SU-DHL-6 (cell line): ENCODE results near the gene P2RY14.

Experiments
- H2AFZ ChIP-seq: fragments of 200-600 bp; sonication (generic); 2 replicates; pipeline ENCODE4 v1.6.1; 2014; ENCODE audit warnings: low read depth, mild to moderate bottlenecking, moderate library complexity, mixed read lengths, antibody characterized with exemption, low read length; ENCODE audit not compliant: severe bottlenecking
- H3F3A ChIP-seq: fragments of 200-600 bp; shearing (Covaris generic); 2 replicates; pipeline ENCODE4 v1.6.0; 2016; ENCODE audit warnings: antibody characterized with exemption, mild to moderate bottlenecking; ENCODE audit not compliant: insufficient read depth
- H3K27ac ChIP-seq: fragments of 200-600 bp; sonication (generic); 2 replicates; pipeline ENCODE4 v1.5.1; 2016; ENCODE audit warnings: low read depth, mild to moderate bottlenecking, low read length, moderate library complexity, mixed read lengths
- H3K27me3 ChIP-seq: fragments of 200-600 bp; sonication (generic), shearing (Covaris generic); 2 replicates; pipeline ENCODE4 v1.6.0; 2014; ENCODE audit warnings: mild to moderate bottlenecking, low read length
- H3K36me3 ChIP-seq: fragments of 200-600 bp; sonication (generic); 2 replicates; pipeline ENCODE4 v1.6.1; 2014; ENCODE audit warnings: mild to moderate bottlenecking, low read length, mixed read lengths
- H3K4me2 ChIP-seq: fragments of 300-600, 200-600 bp; shearing (Covaris generic), sonication (generic); 2 replicates; pipeline ENCODE4 v1.6.0; 2014; ENCODE audit warnings: low read length, low read depth, mild to moderate bottlenecking; ENCODE audit not compliant: poor library complexity, severe bottlenecking
- H3K4me3 ChIP-seq: fragments of 200-600 bp; sonication (generic); 2 replicates; pipeline ENCODE4 v1.5.1; 2014; ENCODE audit warnings: antibody characterized with exemption, low read length, mild to moderate bottlenecking, mixed read lengths; ENCODE audit not compliant: insufficient read depth, poor library complexity, severe bottlenecking
- H3K79me2 ChIP-seq: fragments of 200-600 bp; sonication (generic); 2 replicates; pipeline ENCODE4 v1.6.1; 2014; ENCODE audit warnings: mild to moderate bottlenecking, low read length, moderate library complexity; ENCODE audit not compliant: insufficient read depth
- H3K9ac ChIP-seq: fragments of 200-600 bp; sonication (generic); 2 replicates; pipeline ENCODE4 v1.7.0; 2014; ENCODE audit warnings: mild to moderate bottlenecking, low read length
- H3K9me2 ChIP-seq: fragments of 200-600 bp; sonication (generic); replicated peaks from 2 replicates; pipeline ENCODE4 v1.6.1; 2014; ENCODE audit warnings: low read length; ENCODE audit not compliant: insufficient read depth
- H3K9me3 ChIP-seq: fragments of 200-600 bp; sonication (generic); 2 replicates; pipeline ENCODE4 v1.6.1; 2014; ENCODE audit warnings: low read length, mixed read lengths; ENCODE audit not compliant: insufficient read depth
- H4K20me1 ChIP-seq: fragments of 200-600 bp; sonication (generic); 2 replicates; pipeline ENCODE4 v1.6.1; 2014; ENCODE audit warnings: low read depth, mild to moderate bottlenecking, antibody characterized with exemption, low read length, moderate library complexity, mixed read lengths
- EZH2phosphoT487 ChIP-seq: fragments of 200-600 bp; sonication (generic), shearing (Covaris generic); conservative IDR thresholded peaks from 2 replicates; pipeline ENCODE4 v1.6.1; 2018; ENCODE audit warnings: mild to moderate bottlenecking, antibody characterized with exemption, low read length, moderate library complexity, mixed read lengths
- TF ChIP-seq, protein P1 (sequence below): fragments of 200-600 bp; sonication (generic); IDR thresholded peaks from one replicate; pipeline ENCODE4 v1.5.1; 2017; ENCODE audit warnings: antibody characterized with exemption, mild to moderate bottlenecking, low read length, moderate library complexity; ENCODE audit not compliant: insufficient read depth, poor library complexity, severe bottlenecking

P2RY14 gene

DNA sequence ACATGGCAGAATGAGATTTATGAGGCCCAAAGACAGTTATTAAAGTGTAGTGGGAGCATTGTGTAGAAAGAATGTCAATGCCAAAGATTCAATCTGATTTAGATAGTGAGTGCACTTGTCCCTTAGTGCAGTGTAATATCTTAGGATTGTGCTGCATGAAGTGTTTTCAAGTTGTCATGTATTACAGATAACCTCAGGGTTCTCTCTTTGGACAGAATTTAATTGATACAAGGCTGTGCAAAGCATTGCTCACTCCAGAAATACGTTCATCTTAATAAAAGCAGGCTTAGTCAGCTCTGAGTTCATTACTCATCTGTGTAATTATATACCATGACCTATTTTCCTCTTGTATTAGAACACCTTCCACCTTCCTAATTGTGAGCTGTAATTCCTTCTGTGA, 59.3 kb downstream of the P2RY14 start:
- no peak overlapping the region for H3K4me3 ChIP-seq
- H3K36me3 ChIP-seq, result no peaks in the 10 kb centered on the region
- no peak overlapping the region for H2AFZ ChIP-seq
- no peak overlapping the region for H3K9ac ChIP-seq
- no peak overlapping the region for H3K4me2 ChIP-seq
- H3K9me3 ChIP-seq, result no peaks in the 10 kb centered on the region
- no peaks in the 10 kb centered on the region for H3K27me3 ChIP-seq
- H3K79me2 ChIP-seq, result no peaks in the 10 kb centered on the region
- H3K27ac ChIP-seq, result no peak overlapping the region
- no peak for TF ChIP-seq EZH2phosphoT487
- TF ChIP-seq, protein P1, sequence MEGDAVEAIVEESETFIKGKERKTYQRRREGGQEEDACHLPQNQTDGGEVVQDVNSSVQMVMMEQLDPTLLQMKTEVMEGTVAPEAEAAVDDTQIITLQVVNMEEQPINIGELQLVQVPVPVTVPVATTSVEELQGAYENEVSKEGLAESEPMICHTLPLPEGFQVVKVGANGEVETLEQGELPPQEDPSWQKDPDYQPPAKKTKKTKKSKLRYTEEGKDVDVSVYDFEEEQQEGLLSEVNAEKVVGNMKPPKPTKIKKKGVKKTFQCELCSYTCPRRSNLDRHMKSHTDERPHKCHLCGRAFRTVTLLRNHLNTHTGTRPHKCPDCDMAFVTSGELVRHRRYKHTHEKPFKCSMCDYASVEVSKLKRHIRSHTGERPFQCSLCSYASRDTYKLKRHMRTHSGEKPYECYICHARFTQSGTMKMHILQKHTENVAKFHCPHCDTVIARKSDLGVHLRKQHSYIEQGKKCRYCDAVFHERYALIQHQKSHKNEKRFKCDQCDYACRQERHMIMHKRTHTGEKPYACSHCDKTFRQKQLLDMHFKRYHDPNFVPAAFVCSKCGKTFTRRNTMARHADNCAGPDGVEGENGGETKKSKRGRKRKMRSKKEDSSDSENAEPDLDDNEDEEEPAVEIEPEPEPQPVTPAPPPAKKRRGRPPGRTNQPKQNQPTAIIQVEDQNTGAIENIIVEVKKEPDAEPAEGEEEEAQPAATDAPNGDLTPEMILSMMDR, result no peak
- H3K9me2 ChIP-seq, result no peaks in the 10 kb centered on the region
- H3F3A ChIP-seq, result no peaks in the 10 kb centered on the region
- no peaks in the 10 kb centered on the region for H4K20me1 ChIP-seq

- Histone ChIP-seq H3K27me3 (no peaks in the 10 kb centered on the region), H3K4me2 (no peak overlapping the region), H3K36me3 (no peaks in the 10 kb centered on the region), H4K20me1 (no peaks in the 10 kb centered on the region), H3F3A (no peaks in the 10 kb centered on the region), H3K9me3 (no peaks in the 10 kb centered on the region), H3K79me2 (no peaks in the 10 kb centered on the region), H3K4me3 (no peak overlapping the region), H3K27ac (no peak overlapping the region), H3K9ac (no peak overlapping the region), H2AFZ (no peak overlapping the region), H3K9me2 (no peaks in the 10 kb centered on the region)
- TF ChIP-seq, protein P1, result no peak
- TF ChIP-seq EZH2phosphoT487, result no peak
Measured at GRCh38 chr3:151218136-151218535, 60.2 kb downstream of the P2RY14 start.

GRCh38 chr3:151216641-151217607, 61.4 kb downstream of the P2RY14 start:
- Histone ChIP-seq H3F3A (no peaks in the 10 kb centered on the region), H4K20me1 (no peaks in the 10 kb centered on the region), H3K9ac (no peak overlapping the region), H3K27me3 (no peaks in the 10 kb centered on the region), H3K9me3 (no peaks in the 10 kb centered on the region), H2AFZ (no peak overlapping the region), H3K79me2 (no peaks in the 10 kb centered on the region), H3K9me2 (no peaks in the 10 kb centered on the region), H3K36me3 (no peaks in the 10 kb centered on the region), H3K4me3 (no peak overlapping the region), H3K27ac (no peak overlapping the region), H3K4me2 (no peak overlapping the region)
- TF ChIP-seq EZH2phosphoT487, result no peak
- TF ChIP-seq, protein P1, result no peak
